ENCODE measurements around the gene RAI1. TPM values are rescaled to one million over a fixed set of nuclear protein-coding genes. Genes with fewer than 3 reads are reported as not detected.
"Not testable (repeated sequence)": the region's sequence is repeated elsewhere in the genome, so short reads cannot be mapped to it uniquely, and the experiment has no call there.

The RAI1 gene
- total and polyA plus RNA-seq, 9 donors: 1.5 to 57.7 (median 35.3) TPM

- Histone ChIP-seq H3K4me1 (ENCODE audit: insufficient read depth) (peaks cover 11% of the 10 kb centered on the region), H3K36me3 (no peaks in the 10 kb centered on the region), H3K27ac (no peak overlapping the region), H3K4me3 (no peak overlapping the region), H3K9me3 (no peaks in the 10 kb centered on the region), H3K27me3 (no peaks in the 10 kb centered on the region)
- intact Hi-C loops (cut with DNase I): loop anchor here in 2 of 4 donors (10.0 kb wide), 2 partner anchors 113 to 123 kb away; partner anchors contain the start of gene RAI1 (in 1 of the 2)
- 92 to 100% (median 95%) methylated on average over 4 to 5 of the region's 5 CpGs for WGBS, 3 donors
- DNase-seq: no peak
- no peak for TF ChIP-seq EP300 (IDR thresholded peaks at IDR 0.05)
- no peak for TF ChIP-seq CTCF (IDR thresholded peaks at IDR 0.05)
- no peak for TF ChIP-seq POLR2A (IDR thresholded peaks at IDR 0.05)
Observed at GRCh38 chr17:17807440-17807839, 126.2 kb downstream of the RAI1 start.

- DNase-seq, H3K27ac ChIP-seq, H3K4me3 ChIP-seq, H3K36me3 ChIP-seq, H3K9me3 ChIP-seq, H3K27me3 ChIP-seq: not testable (repeated sequence)
- 95 to 97% (median 96%) methylated on average over 5 of the region's 5 CpGs for WGBS, 3 donors
- intact Hi-C loops (cut with DNase I): loop anchor here in 2 of 4 donors (10.0 kb wide), 2 partner anchors 113 to 123 kb away; partner anchors contain the start of gene RAI1 (in 1 of the 2)
- H3K4me1 ChIP-seq (ENCODE audit: insufficient read depth): peaks cover 14% of the 10 kb centered on the region
Observed at GRCh38 chr17:17808200-17808599, 126.9 kb downstream of the RAI1 start.

- WGBS, 3 donors: 48 to 60% (median 50%) methylated on average over 15 of the region's 15 CpGs
- DNase-seq: no peak
- TF ChIP-seq EP300 (IDR thresholded peaks at IDR 0.05): no peak
- TF ChIP-seq POLR2A (IDR thresholded peaks at IDR 0.05): no peak
- no peak for TF ChIP-seq CTCF (IDR thresholded peaks at IDR 0.05)
- intact Hi-C loops (cut with DNase I): loop anchor here in 2 of 4 donors (10.0 kb wide), 2 partner anchors 114 to 124 kb away; partner anchors contain the start of gene RAI1 (in 1 of the 2)
- Histone ChIP-seq H3K9me3 (no peaks in the 10 kb centered on the region), H3K36me3 (no peaks in the 10 kb centered on the region), H3K27ac (no peak overlapping the region), H3K27me3 (no peaks in the 10 kb centered on the region), H3K4me1 (ENCODE audit: insufficient read depth) (peaks cover 14% of the 10 kb centered on the region), H3K4me3 (no peak overlapping the region)
Observed at GRCh38 chr17:17808706-17809432, 127.6 kb downstream of the RAI1 start.

GRCh38 chr17:17809531-17810083, 128.3 kb downstream of the RAI1 start:
- Histone ChIP-seq H3K27ac (peak overlapping the region; percentile 64 to 88), H3K27me3 (no peaks in the 10 kb centered on the region), H3K9me3 (no peaks in the 10 kb centered on the region), H3K36me3 (no peaks in the 10 kb centered on the region), H3K4me3 (peak overlapping the region; percentile 36), H3K4me1 (ENCODE audit: insufficient read depth) (peaks cover 14% of the 10 kb centered on the region)
- DNase-seq: peak in 2 of 5 donors; percentile 55 to 64
- WGBS, 3 donors: 39 to 67% (median 42%) methylated on average over 39 to 52 of the region's 52 CpGs
- TF ChIP-seq EP300 (IDR thresholded peaks at IDR 0.05): no peak
- TF ChIP-seq CTCF (IDR thresholded peaks at IDR 0.05): no peak
- TF ChIP-seq POLR2A (IDR thresholded peaks at IDR 0.05): no peak
- intact Hi-C loops (cut with DNase I): loop anchor here (5.0 to 10.0 kb wide), 7 partner anchors 48 to 455 kb away; partner anchors contain the start of genes ATPAF2 (in 1 of the 4), GID4 (in 1 of the 4) and RAI1 (in 1 of the 4)

Data from ovary (tissue), 9 donors.